ENCODE measurements around the gene CORO7.

GRCh38 chr16:4327386-4328045 lies 88.9 kb downstream of the CORO7 start:
- TF ChIP-seq GATA3 (IDR thresholded peaks at IDR 0.05; ENCODE audit: low read depth, low read length) = no peak
- no peak for TF ChIP-seq GATA2 (IDR thresholded peaks at IDR 0.05; ENCODE audit: low read depth, low read length)

All from SH-SY5Y (cell line).